ENCODE results near the gene PRR15. TPM values are rescaled to one million over a fixed set of nuclear protein-coding genes. Genes with fewer than 3 reads are reported as not detected.

The PRR15 gene
- total RNA-seq, 4 donors from 2014 or later, result 23.1 to 242 (median 145) TPM

DNA sequence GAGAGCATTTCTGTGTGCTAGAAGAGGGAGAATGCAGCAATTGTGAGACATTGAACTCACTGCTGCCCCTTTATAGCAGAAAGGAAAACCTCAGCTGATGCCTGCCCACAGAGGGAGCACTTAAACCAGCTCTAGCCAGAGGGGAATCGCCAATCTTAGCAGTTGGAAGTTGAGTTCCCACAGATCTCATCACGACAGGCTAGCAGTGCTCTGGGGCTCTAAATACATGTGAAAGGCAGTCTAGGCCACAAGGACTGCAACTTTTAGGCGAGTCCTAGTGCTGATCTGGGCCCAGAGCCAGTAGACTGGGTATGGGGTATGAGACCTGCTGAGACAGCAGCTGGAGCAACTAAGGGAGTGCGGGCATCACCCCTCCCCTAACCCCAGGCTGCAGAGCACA, 25.2 kb upstream of the PRR15 start:
- H3K27ac ChIP-seq, result no peak overlapping the region
- no peaks in the 10 kb centered on the region for H3K36me3 ChIP-seq
- H3K9me3 ChIP-seq, result no peaks in the 10 kb centered on the region
- no peaks in the 10 kb centered on the region for H3K4me1 ChIP-seq
- TF ChIP-seq POLR2A (IDR thresholded peaks at IDR 0.05), result no peak
- TF ChIP-seq, protein P1, sequence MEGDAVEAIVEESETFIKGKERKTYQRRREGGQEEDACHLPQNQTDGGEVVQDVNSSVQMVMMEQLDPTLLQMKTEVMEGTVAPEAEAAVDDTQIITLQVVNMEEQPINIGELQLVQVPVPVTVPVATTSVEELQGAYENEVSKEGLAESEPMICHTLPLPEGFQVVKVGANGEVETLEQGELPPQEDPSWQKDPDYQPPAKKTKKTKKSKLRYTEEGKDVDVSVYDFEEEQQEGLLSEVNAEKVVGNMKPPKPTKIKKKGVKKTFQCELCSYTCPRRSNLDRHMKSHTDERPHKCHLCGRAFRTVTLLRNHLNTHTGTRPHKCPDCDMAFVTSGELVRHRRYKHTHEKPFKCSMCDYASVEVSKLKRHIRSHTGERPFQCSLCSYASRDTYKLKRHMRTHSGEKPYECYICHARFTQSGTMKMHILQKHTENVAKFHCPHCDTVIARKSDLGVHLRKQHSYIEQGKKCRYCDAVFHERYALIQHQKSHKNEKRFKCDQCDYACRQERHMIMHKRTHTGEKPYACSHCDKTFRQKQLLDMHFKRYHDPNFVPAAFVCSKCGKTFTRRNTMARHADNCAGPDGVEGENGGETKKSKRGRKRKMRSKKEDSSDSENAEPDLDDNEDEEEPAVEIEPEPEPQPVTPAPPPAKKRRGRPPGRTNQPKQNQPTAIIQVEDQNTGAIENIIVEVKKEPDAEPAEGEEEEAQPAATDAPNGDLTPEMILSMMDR (IDR thresholded peaks at IDR 0.05), result no peak
- H3K27me3 ChIP-seq, result no peaks in the 10 kb centered on the region
- DNase-seq, result no peak
- H3K4me3 ChIP-seq, result no peak overlapping the region

DNA sequence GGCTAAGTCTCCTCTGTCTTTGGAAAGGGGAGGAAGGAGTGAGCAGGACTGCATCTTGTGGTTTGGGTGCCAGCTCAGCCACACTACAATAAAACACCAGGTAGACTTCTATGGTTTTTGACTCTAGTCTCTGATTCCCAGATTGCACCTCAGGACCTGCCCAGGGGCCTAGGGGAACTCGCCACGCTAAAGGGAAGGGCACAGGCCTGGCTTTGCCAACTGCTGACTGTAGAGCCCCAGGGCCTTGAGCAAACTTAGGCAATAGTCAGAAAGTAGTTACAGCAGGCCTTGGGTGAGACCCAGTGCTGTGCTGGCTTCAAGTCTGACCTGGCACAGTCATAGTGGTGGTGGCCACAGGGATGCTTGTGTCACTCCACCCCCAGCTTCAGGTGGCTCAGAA, 24.2 kb upstream of the PRR15 start:
- Histone ChIP-seq H3K9me3 (peaks cover 0 to 2% (median 0%) of the 10 kb centered on the region in 4 donors), H3K4me3 (no peak overlapping the region), H3K27me3 (no peaks in the 10 kb centered on the region), H3K36me3 (no peaks in the 10 kb centered on the region), H3K27ac (no peak overlapping the region), H3K4me1 (no peaks in the 10 kb centered on the region)
- TF ChIP-seq, protein P1 (IDR thresholded peaks at IDR 0.05), result no peak
- TF ChIP-seq POLR2A (IDR thresholded peaks at IDR 0.05), result no peak
- DNase-seq, result no peak

- TF ChIP-seq, protein P1 (IDR thresholded peaks at IDR 0.05), result no peak
- TF ChIP-seq POLR2A (IDR thresholded peaks at IDR 0.05), result no peak
- DNase-seq, result no peak
- peaks cover 0 to 6% (median 0%) of the 10 kb centered on the region in 4 donors for H3K9me3 ChIP-seq
These were observed 16.2 kb upstream of the PRR15 start for GRCh38 chr7:29547421-29547820.

DNA sequence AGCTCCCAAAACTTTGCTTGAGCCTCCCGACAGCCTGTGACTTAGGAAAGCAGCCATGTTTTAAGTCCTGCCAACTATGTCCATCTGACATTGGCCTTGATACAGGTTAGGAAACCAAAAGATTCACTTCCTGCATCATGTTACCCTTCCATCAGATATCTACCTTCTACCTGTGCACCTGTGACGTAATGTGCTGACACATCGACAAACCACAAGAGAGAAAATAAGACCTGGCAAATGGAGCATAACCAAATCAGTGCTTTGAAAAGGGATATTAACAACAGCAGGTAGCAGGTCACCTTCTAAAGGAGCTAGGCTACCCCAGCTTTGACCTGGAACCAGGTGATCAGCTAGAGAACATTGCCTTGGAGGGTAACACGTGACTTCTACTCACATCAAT, 14.8 kb upstream of the PRR15 start:
- H3K27me3 ChIP-seq, result no peaks in the 10 kb centered on the region
- no peak for DNase-seq
- peaks cover 0 to 6% (median 0%) of the 10 kb centered on the region in 4 donors for H3K9me3 ChIP-seq
- no peak overlapping the region for H3K4me3 ChIP-seq
- H3K36me3 ChIP-seq, result no peaks in the 10 kb centered on the region
- no peak overlapping the region for H3K27ac ChIP-seq
- TF ChIP-seq, protein P1 (IDR thresholded peaks at IDR 0.05), result no peak
- no peak for TF ChIP-seq POLR2A (IDR thresholded peaks at IDR 0.05)
- no peaks in the 10 kb centered on the region for H3K4me1 ChIP-seq

More at GRCh38 chr7:29547421-29547820, 16.2 kb upstream of the PRR15 start:
- Histone ChIP-seq H3K36me3 (no peaks in the 10 kb centered on the region), H3K4me3 (no peak overlapping the region), H3K27ac (no peak overlapping the region), H3K27me3 (no peaks in the 10 kb centered on the region), H3K4me1 (no peaks in the 10 kb centered on the region)

DNA sequence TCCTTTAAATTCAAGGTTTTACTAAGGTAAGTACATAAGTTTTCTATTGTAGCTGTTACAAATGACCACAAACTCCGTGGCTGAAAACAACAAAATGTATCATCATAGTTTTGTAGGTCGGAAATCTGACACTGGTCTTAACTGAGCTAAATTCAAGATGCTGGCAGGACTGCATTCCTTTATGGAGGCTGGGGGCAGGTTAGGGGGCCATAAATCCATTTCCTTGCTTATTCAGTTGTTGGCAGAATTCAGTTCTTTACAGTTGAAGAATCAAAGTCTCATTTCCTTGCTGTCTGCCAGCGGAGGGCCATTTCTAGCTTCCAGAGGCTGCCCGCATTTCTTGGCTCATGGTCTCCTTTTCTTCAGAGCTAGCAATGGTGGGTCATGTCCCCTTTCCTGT, 11.2 kb upstream of the PRR15 start:
- TF ChIP-seq POLR2A (IDR thresholded peaks at IDR 0.05), result no peak
- TF ChIP-seq, protein P1 (IDR thresholded peaks at IDR 0.05), result no peak
- Histone ChIP-seq H3K27me3 (no peaks in the 10 kb centered on the region), H3K27ac (no peak overlapping the region), H3K9me3 (no peaks in the 10 kb centered on the region), H3K36me3 (no peaks in the 10 kb centered on the region), H3K4me3 (no peak overlapping the region), H3K4me1 (no peaks in the 10 kb centered on the region)
- DNase-seq, result no peak

DNA sequence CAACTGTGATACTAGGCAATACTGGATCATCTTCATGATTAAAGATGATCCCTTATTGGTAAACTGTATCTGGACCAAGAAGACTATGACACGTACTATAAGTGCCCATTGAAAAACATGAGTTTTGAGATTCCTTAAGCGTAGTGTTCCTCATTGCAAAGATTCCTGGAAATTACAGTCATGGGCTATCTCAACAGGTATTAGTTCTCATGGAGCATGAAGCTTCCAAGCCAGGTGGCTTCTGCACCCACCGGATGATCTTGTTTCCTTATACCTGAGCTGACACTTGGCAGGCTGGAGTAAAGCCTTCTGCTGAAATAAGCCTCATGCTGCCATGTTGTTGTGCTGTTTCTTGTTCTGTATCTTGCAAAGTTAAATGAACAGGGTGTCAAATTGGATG, 8.6 kb upstream of the PRR15 start:
- Histone ChIP-seq H3K4me3 (no peak overlapping the region), H3K9me3 (no peaks in the 10 kb centered on the region), H3K27me3 (no peaks in the 10 kb centered on the region), H3K4me1 (no peaks in the 10 kb centered on the region), H3K36me3 (no peaks in the 10 kb centered on the region), H3K27ac (no peak overlapping the region)
- TF ChIP-seq, protein P1 (IDR thresholded peaks at IDR 0.05), result no peak
- no peak for TF ChIP-seq POLR2A (IDR thresholded peaks at IDR 0.05)
- DNase-seq, result no peak

All from Peyer's patch (tissue), 4 donors.